Hepatocyte (in vitro differentiated cells): ENCODE measurements around the gene ZNF407. TPM values are rescaled to one million over a fixed set of nuclear protein-coding genes. Genes with fewer than 3 reads are reported as not detected.

ENCODE experiments used
- DNase-seq: peaks from one replicate; pipeline ENCODE4 v3.0.0-alpha.2; 2016; ENCODE audit warnings: low spot score
- H2AFZ ChIP-seq: fragments of 200-600 bp; sonication (generic); 2 replicates; pipeline ENCODE4 v1.6.0; 2016; ENCODE audit warnings: antibody characterized with exemption, mild to moderate bottlenecking
- H3K27ac ChIP-seq: fragments of 200-600 bp; sonication (generic); 2 replicates; pipeline ENCODE4 v1.5.1; 2016; ENCODE audit warnings: mild to moderate bottlenecking
- H3K27me3 ChIP-seq: fragments of 200-600 bp; sonication (generic); 2 replicates; pipeline ENCODE4 v1.6.1; 2016
- H3K36me3 ChIP-seq: fragments of 200-600 bp; sonication (generic); replicated peaks from 2 replicates; pipeline ENCODE4 v1.5.1; 2016; ENCODE audit warnings: low read depth; ENCODE audit not compliant: insufficient read depth
- H3K4me1 ChIP-seq: fragments of 200-600 bp; sonication (generic); 2 replicates; pipeline ENCODE4 v1.5.1; 2016; ENCODE audit warnings: mild to moderate bottlenecking, moderate library complexity; ENCODE audit not compliant: insufficient read depth
- H3K4me2 ChIP-seq: fragments of 200-600 bp; sonication (generic); 2 replicates; pipeline ENCODE4 v1.6.0; 2016
- H3K4me3 ChIP-seq: fragments of 200-600 bp; sonication (generic); 2 replicates; pipeline ENCODE4 v1.5.1; 2016; ENCODE audit warnings: mild to moderate bottlenecking
- H3K79me2 ChIP-seq: fragments of 200-600 bp; sonication (generic); 2 replicates; pipeline ENCODE4 v1.6.0; 2017; ENCODE audit warnings: mild to moderate bottlenecking
- H3K9me2 ChIP-seq: fragments of 200-600 bp; sonication (generic); replicated peaks from 2 replicates; pipeline ENCODE4 v1.6.0; 2017; ENCODE audit warnings: mild to moderate bottlenecking; ENCODE audit not compliant: insufficient read depth
- H3K9me3 ChIP-seq: fragments of 200-600 bp; sonication (generic); 2 replicates; pipeline ENCODE4 v1.5.1; 2016; ENCODE audit warnings: low read depth, mild to moderate bottlenecking
- H4K20me1 ChIP-seq: fragments of 200-600 bp; sonication (generic); 2 replicates; pipeline ENCODE4 v1.6.0; 2016; ENCODE audit warnings: mild to moderate bottlenecking; ENCODE audit not compliant: insufficient read depth, poor library complexity, severe bottlenecking
- EZH2 ChIP-seq: fragments of 200-600 bp; sonication (generic); IDR thresholded peaks from 2 replicates; pipeline ENCODE4 v1.6.1; 2016; ENCODE audit warnings: antibody characterized with exemption, mild to moderate bottlenecking, borderline replicate concordance
- EZH2phosphoT487 ChIP-seq: fragments of 200-600 bp; sonication (generic); IDR thresholded peaks from one replicate; pipeline ENCODE4 v1.6.1; 2018; ENCODE audit warnings: antibody characterized with exemption, mild to moderate bottlenecking, low read depth, moderate library complexity; ENCODE audit not compliant: unreplicated experiment, severe bottlenecking
- WGBS: methylation state at CpG from one replicate; pipeline ENCODE4 v1.1.6; 2016; ENCODE audit warnings: low lambda C conversion rate; ENCODE audit errors: missing lambda C conversion rate; 5-methylcytosine and 5-hydroxymethylcytosine counted together
- polyA plus RNA-seq: library from polyadenylated mRNA; unstranded; fragments of >200 nt; fragmentation: Nextera tagmentation; extraction: Ambion mirVana; gene quantifications from 2 replicates; pipeline ENCODE4 v1.2.1, GENCODE V29; 2016
- total RNA-seq: library from RNA; depleted of rRNA; stranded (reverse); fragments of >200 nt; gene quantifications from 2 replicates; pipeline ENCODE4 v1.2.3, GENCODE V29; 2014
- TF ChIP-seq, protein P1 (sequence below): fragments of 200-600 bp; sonication (generic); IDR thresholded peaks from 2 replicates; pipeline ENCODE4 v1.5.1; 2016; ENCODE audit warnings: antibody characterized with exemption, mild to moderate bottlenecking; ENCODE audit not compliant: poor library complexity

ZNF407 gene
- total and polyA plus RNA-seq, 2 experiments from 2014 or later, result 3.2 to 12.4 TPM

DNA sequence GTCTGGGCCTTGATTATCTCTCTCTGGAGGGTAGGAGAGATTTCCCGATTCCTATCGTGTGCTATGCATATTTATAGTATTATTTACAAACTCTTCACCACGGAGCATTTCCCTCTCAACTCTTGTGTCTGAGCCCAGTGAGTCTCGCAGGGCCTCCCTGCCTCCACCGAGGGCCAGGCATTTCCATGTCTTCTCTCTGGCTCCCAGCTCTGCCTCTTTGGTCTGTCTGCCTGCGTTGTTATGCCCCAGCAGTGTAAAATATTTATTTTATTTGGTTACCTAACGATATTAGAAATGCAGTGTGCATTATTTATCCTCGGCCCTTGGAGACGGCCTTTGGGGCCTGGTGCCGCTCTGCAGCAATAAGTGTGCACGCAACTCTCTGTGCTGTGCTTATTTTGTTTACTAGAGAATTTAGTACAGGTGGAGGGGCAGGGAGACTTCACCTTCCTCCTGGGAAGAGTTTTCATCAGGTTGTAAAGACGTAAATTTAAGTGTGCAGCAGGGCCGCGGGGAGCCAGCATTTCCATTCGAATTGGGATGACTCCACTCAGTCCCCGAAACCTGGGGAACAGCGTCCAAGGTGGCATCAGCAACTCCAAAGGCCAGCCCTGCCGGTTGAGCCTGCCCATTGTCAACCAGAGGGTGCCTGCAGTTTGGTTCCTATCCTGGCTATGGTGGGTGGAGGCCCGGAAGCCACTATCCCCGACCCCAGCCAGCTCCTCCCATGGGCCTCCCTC, 511.1 kb downstream of the ZNF407 start:
- Histone ChIP-seq H3K27me3 (no peaks in the 10 kb centered on the region), H3K79me2 (no peaks in the 10 kb centered on the region), H3K4me1 (peaks cover 3% of the 10 kb centered on the region), H2AFZ (no peak overlapping the region), H3K27ac (no peak overlapping the region), H3K36me3 (no peaks in the 10 kb centered on the region), H4K20me1 (no peaks in the 10 kb centered on the region), H3K4me3 (no peak overlapping the region), H3K4me2 (no peak overlapping the region), H3K9me2 (no peaks in the 10 kb centered on the region), H3K9me3 (no peaks in the 10 kb centered on the region)
- no peak for DNase-seq
- 90% methylated on average over 20 of the region's 20 CpGs for WGBS
- TF ChIP-seq EZH2 (no peak), EZH2phosphoT487 (no peak)
- TF ChIP-seq, protein P1, sequence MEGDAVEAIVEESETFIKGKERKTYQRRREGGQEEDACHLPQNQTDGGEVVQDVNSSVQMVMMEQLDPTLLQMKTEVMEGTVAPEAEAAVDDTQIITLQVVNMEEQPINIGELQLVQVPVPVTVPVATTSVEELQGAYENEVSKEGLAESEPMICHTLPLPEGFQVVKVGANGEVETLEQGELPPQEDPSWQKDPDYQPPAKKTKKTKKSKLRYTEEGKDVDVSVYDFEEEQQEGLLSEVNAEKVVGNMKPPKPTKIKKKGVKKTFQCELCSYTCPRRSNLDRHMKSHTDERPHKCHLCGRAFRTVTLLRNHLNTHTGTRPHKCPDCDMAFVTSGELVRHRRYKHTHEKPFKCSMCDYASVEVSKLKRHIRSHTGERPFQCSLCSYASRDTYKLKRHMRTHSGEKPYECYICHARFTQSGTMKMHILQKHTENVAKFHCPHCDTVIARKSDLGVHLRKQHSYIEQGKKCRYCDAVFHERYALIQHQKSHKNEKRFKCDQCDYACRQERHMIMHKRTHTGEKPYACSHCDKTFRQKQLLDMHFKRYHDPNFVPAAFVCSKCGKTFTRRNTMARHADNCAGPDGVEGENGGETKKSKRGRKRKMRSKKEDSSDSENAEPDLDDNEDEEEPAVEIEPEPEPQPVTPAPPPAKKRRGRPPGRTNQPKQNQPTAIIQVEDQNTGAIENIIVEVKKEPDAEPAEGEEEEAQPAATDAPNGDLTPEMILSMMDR, result no peak

- H3K79me2 ChIP-seq, result no peaks in the 10 kb centered on the region
- 79% methylated on average over 7 of the region's 7 CpGs for WGBS
Measured at GRCh38 chr18:75109319-75109691, 511.6 kb downstream of the ZNF407 start.

DNA sequence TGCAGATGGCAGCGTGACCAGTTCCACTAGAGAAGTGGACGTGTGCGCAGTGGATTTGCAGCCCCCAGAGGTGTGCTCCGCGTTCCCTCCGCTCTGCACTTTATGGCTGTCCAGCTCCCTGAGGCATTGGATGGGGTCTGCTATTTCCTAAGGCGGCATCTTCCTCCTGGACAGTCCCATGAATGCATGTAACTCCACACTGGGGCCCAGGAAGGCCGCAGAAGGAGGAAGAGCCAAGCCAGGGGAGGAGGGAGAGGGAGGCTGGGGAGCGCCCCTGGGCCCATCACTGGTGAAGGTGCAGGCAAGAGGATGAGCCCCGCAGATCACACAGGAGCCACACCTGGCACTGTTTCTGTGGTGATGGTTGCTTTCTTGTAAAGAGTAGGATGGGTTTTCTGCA, 512.1 kb downstream of the ZNF407 start:
- TF ChIP-seq, protein P1, result no peak
- TF ChIP-seq EZH2, result no peak
- TF ChIP-seq EZH2phosphoT487, result no peak
- H3K4me2 ChIP-seq, result no peak overlapping the region
- H3K4me1 ChIP-seq, result peaks cover 3% of the 10 kb centered on the region
- no peak overlapping the region for H3K4me3 ChIP-seq
- no peaks in the 10 kb centered on the region for H3K79me2 ChIP-seq
- H3K27me3 ChIP-seq, result no peaks in the 10 kb centered on the region
- H3K9me2 ChIP-seq, result no peaks in the 10 kb centered on the region
- no peak overlapping the region for H2AFZ ChIP-seq
- no peaks in the 10 kb centered on the region for H4K20me1 ChIP-seq
- no peak for DNase-seq
- H3K36me3 ChIP-seq, result no peaks in the 10 kb centered on the region
- H3K9me3 ChIP-seq, result no peaks in the 10 kb centered on the region
- WGBS, result 96% methylated on average over 10 of the region's 10 CpGs
- H3K27ac ChIP-seq, result no peak overlapping the region

More at GRCh38 chr18:75109319-75109691, 511.6 kb downstream of the ZNF407 start:
- H3K4me3 ChIP-seq, result no peak overlapping the region
- H3K36me3 ChIP-seq, result no peaks in the 10 kb centered on the region
- no peaks in the 10 kb centered on the region for H3K9me3 ChIP-seq
- H3K27ac ChIP-seq, result no peak overlapping the region
- no peak overlapping the region for H2AFZ ChIP-seq
- no peaks in the 10 kb centered on the region for H3K9me2 ChIP-seq
- TF ChIP-seq EZH2phosphoT487, result no peak
- TF ChIP-seq EZH2, result no peak
- TF ChIP-seq, protein P1, result no peak
- no peak overlapping the region for H3K4me2 ChIP-seq
- DNase-seq, result no peak
- H4K20me1 ChIP-seq, result no peaks in the 10 kb centered on the region
- H3K27me3 ChIP-seq, result no peaks in the 10 kb centered on the region
- H3K4me1 ChIP-seq, result peaks cover 3% of the 10 kb centered on the region
